Activated T-helper 1 cell treated with anti-CD3 and anti-CD28 coated beads, Interleukin-2, amount 50 U/mL, for 16 hours (primary cell): ENCODE data around the gene PDE1C.

Experiments
- DNase-seq, 2 donors: peaks; one replicate each; pipeline ENCODE4 v3.0.0-alpha.2; 2020; ENCODE audit warnings: low read depth in 1 of 2, low spot score in 1 of 2

Gene PDE1C

DNA sequence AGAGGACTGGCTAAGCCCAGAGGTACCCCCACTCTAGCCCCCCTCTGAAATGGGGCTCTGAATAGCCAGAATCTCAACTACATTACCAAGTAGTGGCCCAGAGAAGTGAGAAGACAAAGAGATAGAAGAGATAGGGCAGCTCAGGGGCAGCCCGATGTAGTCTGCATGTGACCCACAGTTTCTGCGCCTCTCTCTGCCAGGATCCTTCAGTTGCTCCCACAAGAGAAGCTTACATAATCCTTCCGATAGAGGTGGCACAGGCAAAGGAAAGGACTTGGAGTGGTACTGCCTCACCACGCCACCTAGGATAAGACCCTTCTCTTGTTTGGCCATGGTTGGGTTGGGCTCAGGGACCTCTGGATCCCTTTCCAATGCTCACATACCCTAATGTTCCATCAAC is 5.4 kb upstream of the PDE1C start:
- no peak for DNase-seq

DNA sequence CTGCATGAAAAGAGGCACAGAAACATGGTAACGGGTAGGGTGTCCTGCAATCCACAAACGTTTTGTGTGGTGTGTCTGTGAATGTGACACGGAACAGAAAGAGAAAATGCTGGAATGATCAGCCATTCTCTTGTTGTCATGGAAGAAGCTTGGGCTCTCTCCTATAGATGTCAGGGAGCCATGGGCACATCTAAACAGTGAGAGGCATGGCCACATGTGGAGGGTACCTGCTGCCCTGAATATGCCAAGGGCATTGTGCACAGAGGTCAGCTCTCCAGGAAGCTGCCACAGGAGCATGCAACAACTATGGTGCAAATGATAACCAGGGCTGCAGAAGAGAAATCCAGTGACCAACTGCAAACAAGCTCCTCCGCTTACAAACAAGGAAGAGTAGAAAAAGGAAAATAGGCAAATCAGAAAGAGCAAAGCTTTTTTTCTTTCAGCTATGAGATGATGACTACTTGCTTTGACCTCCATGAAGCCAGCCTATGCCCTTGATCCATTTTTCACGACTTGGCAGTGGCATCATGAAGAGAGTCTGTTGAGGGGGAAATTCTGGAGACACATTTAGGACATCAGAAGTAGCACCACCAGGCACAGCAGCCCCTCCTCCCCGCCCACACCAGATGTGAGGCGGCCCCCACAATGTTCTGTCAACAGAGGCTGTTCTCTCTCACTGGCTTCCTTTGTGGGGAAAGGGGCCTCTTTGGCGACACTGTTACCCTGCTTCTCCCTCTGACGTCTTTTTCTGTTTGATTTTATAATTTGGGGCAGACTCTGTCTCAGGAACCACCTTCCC is 4.8 kb upstream of the PDE1C start:
- no peak for DNase-seq

DNA sequence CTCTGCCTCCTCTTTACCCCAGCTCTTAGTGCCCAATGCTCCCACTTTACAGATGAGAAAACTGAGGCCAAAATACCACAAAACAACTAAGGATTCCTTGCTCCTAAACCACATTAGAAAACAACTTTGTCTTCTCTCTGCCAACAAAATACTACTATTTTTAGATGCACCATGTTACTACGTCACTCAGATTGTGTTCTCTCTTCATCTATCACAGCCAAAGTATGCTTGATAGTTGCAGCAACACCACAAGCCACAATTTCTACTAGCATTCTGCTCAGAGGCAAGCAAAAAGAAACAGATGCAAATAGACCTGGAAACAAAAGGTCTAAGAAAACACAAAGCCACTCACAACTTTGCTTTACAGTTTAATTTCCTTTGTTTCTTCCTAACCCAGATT is 3.3 kb upstream of the PDE1C start:
- no peak for DNase-seq

DNA sequence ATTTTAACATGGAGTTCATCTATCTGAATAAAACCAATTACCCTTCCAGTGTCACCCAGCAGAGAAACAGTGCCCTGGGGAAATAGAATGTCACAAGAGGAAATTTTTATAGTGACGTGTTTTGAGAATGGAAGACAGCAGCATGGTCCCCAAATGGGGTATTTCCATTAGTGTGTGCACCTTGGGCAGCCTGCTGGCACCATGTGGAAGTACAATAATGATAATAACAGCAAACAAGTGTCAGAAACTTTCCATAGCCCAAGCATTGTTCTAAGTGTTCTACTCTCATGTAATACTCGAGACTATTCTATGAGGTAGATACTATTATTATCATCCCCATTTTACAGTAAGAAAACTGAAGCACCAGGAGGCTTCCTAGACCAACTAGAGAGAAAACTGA is 2.2 kb upstream of the PDE1C start:
- DNase-seq = no peak

DNA sequence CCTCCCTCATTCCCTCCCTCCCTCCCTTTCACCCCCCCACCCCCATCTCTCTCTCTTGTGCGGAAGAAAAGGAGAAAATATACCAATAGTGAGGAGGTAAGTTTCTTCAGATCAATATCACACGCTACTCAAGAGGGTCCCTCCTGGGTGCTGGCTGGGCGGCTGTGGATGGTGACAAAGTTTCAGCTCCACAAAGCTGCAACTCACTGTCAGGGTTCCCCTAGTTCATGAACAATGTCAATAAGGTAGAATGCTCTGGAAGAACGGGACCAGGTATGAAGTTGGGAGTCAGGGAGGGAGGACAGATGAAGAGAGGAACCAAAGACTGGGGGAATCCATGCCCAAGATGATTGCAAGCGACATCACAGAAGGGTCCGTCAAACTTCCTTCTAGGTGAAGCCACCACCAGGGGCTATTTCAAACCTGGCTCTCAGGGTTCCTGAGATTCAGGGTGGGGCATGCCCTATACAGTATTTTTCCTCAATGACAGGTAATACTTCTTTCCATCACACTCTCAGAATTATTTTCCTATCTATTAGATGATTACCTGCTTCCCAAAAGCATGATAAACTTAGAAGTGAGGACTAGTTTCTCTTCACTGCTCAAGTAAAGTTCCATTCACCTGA is 1.4 kb upstream of the PDE1C start:
- DNase-seq = no peak

DNA sequence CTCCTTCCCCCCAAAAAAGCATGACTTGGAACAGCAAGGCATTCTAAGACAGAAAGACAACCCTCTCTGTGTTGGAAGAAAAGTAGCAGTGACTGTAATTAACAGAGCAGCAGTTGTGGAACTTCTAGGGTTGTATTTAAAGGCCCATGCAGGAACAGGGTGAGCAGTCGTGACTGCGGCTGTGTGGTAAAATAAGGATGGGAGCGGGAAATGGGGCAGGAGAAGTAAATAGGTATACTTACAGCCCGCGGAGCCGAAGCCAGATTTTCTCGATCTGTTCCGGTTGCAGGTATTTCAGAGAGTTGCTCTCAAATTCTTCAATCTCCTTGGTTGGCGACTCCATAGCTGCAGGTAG is 179 bp downstream of the PDE1C start:
- DNase-seq = no peak

DNA sequence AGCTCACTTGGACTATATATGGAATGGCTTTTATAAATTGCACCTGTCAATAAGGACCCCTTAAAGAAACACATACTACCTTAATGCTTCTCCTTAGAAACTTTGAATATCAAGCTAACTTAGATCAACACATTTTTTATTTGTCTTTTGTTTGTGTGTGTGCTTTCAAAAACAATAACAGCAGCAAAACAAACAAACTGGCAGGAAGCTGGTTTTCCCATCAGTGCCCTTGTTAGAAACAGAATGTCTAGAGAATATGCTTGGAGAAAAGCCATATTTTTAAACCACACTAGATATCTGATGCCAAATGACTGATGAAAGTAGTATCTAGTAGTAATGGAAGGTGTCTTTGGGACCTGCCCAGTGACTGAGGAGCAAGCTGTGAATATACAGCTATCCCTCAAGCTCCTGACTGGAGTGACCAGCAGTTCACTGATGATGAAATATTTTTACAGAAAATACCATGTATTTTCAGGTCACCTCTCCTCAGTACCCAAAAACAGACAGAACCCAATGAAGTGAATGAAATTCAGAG is 1.0 kb downstream of the PDE1C start:
- DNase-seq = no peak

DNA sequence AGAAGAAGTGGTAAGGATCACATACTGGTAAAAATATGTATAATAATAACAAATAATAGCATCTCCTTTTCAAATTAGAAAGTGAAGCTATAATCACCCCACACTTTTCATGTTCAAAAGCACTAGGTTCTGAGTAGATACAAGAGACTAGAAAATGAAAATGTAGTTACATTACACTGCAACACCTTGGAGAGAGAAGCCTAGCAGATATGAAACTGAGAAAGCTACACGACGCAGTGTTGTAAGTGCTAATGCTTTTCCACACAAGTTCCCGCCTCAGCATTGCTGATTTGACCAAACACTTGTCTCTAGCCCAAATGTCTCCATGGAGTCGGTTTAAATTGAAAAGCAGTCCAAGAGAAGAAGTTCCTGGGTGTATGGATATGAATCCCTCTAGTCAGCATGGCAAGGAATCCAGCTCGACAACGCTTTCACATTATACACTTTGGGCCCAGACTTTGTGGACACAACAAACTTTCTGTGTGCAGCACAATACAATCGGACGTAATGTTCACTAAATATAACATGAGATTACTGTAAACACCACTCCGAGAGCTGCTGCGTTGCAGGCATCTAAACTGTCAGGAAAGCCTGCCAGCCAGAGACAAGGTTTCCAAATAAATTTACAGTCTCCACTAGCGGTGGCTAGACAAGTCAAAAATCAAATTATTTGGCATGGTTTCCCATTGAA is 1.7 kb downstream of the PDE1C start:
- no peak for DNase-seq

DNA sequence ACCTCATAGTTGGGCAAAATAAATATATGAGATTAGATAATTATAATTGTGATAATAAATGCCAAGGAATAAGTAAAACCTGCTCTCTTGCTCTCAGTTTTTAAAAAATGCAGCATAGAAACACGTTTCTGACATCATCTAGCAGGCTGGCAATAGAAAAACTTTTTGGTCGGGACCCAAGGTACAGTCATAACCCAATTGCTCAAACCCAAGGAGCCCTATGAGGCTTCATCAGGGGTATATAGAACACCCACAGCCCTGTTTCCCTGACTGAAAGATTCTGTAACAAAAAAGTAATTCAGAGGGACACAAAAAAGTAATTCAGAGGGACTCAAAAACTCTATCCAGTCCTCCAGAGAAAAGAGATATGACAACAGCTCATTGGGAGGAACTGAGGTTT is 3.8 kb downstream of the PDE1C start:
- no peak for DNase-seq

DNA sequence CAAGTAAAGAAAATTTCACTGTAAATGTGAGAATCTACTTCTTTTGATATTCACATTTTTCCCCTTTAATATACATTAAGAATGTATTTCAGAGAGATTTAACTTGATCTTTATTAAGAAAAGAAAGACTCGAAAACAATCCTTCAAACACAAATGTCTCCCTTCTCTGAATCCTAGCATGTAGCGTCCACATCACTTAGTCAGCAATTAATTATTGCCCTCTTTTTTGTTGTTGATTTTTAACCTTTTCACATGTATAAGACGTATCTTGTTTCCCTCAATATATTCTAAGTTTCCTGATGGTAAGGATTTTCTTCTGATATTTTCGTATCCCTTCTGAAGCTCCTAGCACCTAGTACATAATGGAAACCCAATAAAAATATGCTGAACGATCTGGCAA is 6.6 kb downstream of the PDE1C start:
- DNase-seq = no peak

DNA sequence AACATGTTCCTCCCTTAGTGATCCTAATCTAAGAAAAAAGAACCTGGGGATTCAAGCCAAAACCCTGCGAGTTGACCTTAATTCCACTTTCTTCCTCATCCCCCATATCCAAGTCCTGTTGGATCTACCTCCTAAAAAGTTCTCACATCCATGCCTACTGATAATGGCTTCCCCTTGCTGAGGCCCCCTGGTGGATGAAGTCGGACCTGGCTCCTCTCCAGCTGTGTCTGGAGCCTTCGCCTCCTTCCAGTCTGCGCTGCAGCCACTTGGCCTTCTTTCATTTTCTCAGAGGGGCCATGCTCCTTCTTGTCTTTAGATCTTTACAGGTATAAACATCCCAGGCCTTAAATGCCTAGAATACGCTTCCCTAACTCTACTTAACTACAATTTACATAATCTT is 8.1 kb downstream of the PDE1C start:
- no peak for DNase-seq

DNA sequence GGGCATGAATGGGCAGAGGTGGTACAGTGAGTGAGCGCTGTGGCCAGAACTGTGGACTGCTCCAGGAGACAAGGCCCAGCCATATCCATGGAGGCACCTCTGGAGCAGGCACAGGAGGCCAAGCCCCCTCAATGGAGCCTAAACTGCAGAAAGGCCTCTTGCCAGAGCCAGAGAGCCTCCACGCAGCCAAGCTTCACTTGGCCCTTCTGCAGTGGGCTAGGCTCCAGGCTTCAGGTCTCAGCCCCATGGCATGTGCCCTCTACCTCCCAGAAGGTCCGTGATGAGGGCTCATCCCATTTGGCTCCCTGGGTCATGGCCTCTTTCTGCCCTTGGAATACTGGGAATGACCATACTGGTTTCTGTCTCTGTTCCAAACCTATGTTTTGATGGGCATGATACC is 8.9 kb downstream of the PDE1C start:
- no peak for DNase-seq

DNA sequence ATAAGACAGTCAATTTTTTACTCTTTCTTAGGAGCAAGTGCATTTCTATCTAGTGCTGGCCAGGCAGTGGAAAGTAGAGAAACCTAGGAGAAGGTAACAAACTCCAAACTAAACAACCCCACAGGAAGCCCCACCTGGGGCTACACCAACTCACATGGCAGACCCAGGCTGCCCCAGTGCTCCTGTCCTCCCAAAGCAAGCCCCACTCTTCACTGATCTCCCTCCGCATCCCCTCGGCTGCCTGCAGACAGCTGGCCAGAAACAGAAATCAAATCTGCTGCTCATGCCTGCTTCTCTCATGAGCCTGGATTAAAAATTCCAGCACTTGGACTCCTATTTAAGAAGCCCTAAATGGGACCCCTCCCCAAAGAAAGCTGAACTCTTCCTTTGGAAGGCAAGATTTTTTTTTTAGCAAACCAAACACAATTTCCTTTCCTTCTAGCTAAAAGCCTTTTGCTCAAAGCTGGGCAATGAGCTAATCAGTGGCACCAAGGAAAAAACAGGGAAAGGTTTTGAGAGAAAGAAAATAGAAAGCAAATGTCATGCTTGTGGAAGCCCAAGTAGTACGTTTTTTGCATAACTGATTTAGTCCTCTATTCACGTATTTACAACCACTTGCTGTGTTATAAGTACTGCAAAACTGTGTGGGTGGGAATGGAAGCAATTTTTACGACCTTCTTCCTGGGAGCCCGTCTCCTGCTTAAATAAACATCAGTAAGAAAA is 10.8 kb downstream of the PDE1C start:
- DNase-seq = no peak

DNA sequence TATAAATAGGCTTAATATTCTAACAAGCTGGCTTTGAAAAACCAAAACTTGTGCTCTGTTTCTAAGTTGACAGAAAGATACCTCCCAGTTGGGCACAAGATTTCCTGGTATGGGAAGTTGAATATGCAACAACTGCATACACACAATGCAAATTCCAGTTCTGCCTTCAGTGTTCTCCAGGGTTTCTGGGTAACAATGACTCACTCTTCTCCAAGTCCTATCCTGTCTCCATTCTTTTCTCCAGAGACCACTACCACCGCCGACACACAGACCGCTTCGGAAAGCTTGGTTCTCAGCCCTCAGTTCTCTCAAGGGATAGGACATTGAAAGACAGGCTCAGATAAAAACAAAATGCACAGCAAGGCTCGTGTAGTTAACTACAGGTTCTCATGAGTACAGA is 12.2 kb downstream of the PDE1C start:
- no peak for DNase-seq

DNA sequence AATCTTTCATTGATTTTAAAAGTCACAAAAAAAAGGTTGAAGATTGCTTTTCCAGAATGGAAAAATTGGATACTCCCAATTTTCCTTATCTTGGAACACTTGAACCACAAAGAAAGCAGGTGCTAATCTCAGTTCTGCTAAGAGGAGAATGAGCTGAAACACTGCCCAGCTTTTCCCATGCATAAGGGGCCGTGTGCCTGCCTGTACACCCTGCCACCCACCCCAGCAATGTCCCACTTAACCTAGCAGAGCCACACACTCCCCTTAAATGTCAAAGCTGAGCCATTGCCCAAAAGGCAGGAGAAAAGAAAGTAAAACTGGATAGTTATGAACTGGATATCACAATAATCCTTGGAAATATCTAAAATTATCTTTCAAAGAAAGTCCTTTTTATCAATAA is 13.4 kb downstream of the PDE1C start:
- no peak for DNase-seq

DNA sequence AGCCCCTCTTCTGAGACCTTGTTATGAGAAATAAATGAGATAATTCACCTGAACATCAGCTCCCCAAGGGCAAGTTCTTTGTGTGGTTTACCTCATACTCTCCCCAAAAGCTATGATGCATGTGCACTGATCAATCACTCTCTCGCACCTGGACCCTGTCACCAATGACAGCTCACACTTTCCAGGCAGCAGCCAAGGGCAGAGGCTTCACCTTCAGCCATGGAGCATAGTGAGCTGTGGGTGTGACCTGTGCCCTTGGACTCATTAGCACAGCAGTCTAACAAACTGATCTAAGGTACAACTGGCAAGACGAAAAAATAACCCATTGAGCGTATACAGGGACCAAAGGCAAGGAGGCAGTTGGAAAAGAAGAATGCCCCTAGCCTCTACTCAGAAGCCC is 17.0 kb downstream of the PDE1C start:
- DNase-seq = no peak

DNA sequence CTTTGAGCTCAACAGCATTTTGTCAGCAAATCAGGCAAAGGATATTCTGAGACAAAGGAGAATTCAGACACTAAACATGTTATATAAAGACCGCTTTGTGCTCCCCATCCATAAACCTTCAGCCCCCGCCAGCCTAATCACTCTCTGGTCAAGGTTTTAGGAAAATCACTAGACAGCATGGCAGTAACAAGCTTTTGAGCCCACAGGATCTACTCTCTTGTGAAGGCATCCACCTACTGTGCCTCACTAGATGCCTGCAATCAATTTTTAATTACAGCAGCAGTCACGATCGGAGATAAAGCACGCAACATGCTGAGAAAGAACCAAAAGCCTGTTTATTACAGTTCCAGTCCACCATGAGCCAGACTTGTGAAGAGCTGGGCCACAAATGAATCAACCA is 19.1 kb downstream of the PDE1C start:
- no peak for DNase-seq

DNA sequence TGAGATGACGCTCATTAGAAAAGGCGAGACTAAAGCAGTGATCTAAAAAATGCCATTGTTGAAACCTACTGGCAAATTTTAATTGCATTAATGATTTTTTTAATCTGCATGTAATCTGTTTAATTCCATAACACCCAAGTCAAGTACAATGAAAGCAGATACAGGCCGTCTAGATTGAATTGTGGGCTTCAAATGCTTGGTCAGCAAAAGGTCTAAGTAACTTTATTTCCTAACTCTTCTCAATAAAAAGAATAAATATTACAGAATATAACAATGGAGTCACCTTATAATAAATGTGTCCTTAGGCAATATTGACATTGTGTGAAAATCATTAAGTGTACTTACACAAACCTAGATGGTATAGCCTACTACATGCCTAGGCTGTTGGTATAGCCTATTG is 20.6 kb downstream of the PDE1C start:
- no peak for DNase-seq

DNA sequence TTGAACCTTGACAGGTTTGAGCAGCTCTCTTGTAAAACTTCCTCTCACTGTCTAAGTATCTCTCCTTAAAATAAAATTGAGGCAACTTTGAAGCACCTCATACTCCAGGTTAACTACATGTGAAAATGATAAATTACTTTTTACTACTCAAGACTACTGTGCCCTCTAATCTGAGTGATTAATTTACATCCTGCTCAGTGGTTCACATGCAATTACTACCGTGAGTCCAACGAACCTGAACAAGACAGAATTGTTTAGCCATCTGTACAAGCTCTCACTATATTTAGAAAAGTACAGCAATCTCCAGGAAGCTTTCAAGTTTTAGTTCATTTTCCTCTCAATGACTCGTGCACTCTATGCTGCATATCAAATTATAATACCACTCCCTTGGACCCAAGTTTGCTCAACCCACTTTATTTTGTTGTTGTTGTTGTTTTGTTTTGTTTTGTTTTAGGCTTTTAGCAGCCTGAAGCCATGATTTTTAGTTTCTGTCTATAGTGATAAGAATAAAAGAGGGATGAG is 21.2 kb downstream of the PDE1C start:
- no peak for DNase-seq

DNA sequence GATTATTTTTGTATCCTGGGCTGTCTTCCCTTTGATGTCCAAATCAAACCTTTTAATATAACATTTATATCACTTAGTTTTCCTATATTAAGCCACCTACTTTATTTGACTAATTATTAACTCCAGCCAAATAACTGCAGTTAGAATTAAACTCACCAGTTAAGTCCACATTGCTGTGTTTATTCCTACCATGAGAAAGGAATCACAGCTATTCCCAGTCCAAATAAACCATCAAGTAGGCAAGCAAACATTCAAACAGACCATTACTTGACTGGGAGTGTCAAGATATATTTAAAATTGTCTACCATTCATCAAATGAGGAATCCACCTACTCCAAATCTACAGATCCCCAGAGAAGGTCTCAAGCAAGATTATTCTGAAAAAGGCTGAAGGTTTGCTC is 22.4 kb downstream of the PDE1C start:
- no peak for DNase-seq

DNA sequence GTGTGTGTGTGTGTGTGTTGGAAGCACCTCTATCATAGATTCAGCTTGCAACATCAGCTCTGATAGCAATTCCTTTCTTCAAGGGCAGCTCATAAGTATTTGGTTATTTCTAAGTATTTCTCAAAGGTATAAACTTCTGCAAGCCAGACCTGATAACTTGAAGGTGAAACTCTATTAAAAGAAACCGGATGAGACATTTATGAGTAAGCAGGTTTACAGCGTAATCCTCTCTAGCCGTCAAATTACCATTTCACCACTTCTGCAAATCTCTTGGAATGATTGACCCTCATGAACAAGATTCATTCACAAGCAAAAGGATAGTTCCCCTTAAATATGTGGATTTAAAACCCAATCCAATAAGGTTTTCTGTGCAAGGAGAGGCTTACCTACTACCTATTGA is 23.1 kb downstream of the PDE1C start:
- no peak for DNase-seq
